CD4-positive, alpha-beta T cell (primary cell): Measurements from ENCODE around the gene NHSL2. TPM values are rescaled to one million over a fixed set of nuclear protein-coding genes. Genes with fewer than 3 reads are reported as not detected.

Source experiments
- ATAC-seq: fragments of 200-7000 bp; cut with Tn5 transposase; one replicate; pipeline ENCODE4 v1.10.0; 2022; ENCODE audit warnings: mild to moderate bottlenecking; ENCODE audit not compliant: poor library complexity
- CTCF ChIA-PET: fragments of 350-600 bp; sonication (Branson Sonifier 250); formaldehyde crosslinking; loops from one replicate; lab custom pipeline; 2021; ENCODE audit warnings: antibody characterized with exemption, inconsistent platforms; lab: Charles Lee
- POLR2A ChIA-PET: fragments of 350-600 bp; sonication (Branson Sonifier 250); formaldehyde crosslinking; loops from one replicate; lab custom pipeline; 2021; ENCODE audit warnings: antibody characterized with exemption, inconsistent platforms; lab: Charles Lee
- DNase-seq, 14 experiments: peaks; one replicate each; pipeline ENCODE4 v3.0.0-alpha.2; 2013 to 2020; ENCODE audit warnings: mixed read lengths in 2 of 14
- H3K27ac ChIP-seq, 2 donors: one replicate each; pipeline versions ENCODE4 v1.5.1 to v1.7.0; 2013; ENCODE audit warnings: low read length in 2 of 2, low read depth in 1 of 2, mild to moderate bottlenecking in 1 of 2
- H3K27me3 ChIP-seq, 2 experiments: 1 replicate in 1 of 2; 2 replicates in 1 of 2; pipeline versions ENCODE4 v1.6.1 to v1.7.0; 2013; ENCODE audit warnings: low read length in 2 of 2, control low read depth in 1 of 2, mild to moderate bottlenecking in 1 of 2, moderate library complexity in 1 of 2; ENCODE audit not compliant: insufficient read depth in 2 of 2, control insufficient read depth in 1 of 2
- H3K36me3 ChIP-seq: one replicate; pipeline ENCODE4 v1.6.1; 2013; ENCODE audit warnings: low read length, control low read depth; ENCODE audit not compliant: insufficient read depth
- H3K4me1 ChIP-seq: one replicate; pipeline ENCODE4 v1.6.1; 2013; ENCODE audit warnings: low read length, control low read depth; ENCODE audit not compliant: insufficient read depth
- H3K4me3 ChIP-seq: one replicate; pipeline ENCODE4 v1.5.1; 2013; ENCODE audit warnings: mild to moderate bottlenecking, low read length, moderate library complexity
- H3K9me3 ChIP-seq, 2 experiments: 1 replicate in 1 of 2; 2 replicates in 1 of 2; pipeline versions ENCODE4 v1.6.1 to v1.7.0; 2013; ENCODE audit warnings: low read length in 2 of 2, mild to moderate bottlenecking in 2 of 2, control low read depth in 1 of 2, moderate library complexity in 1 of 2; ENCODE audit not compliant: control insufficient read depth in 1 of 2, insufficient read depth in 1 of 2
- H3K27ac Mint-ChIP-seq: one replicate; pipeline ENCODE4 v1.8.0; 2020; ENCODE audit warnings: mixed read lengths
- H3K27me3 Mint-ChIP-seq: one replicate; pipeline ENCODE4 v1.8.0; 2021; ENCODE audit warnings: mixed read lengths
- H3K36me3 Mint-ChIP-seq: one replicate; pipeline ENCODE4 v1.8.0; 2021; ENCODE audit warnings: low read depth, mixed read lengths
- H3K4me1 Mint-ChIP-seq: one replicate; pipeline ENCODE4 v1.8.0; 2021; ENCODE audit warnings: low read depth, mixed read lengths
- H3K4me3 Mint-ChIP-seq: one replicate; pipeline ENCODE4 v1.8.0; 2020; ENCODE audit warnings: mild to moderate bottlenecking, mixed read lengths
- H3K9me3 Mint-ChIP-seq: one replicate; pipeline ENCODE4 v1.8.0; 2020; ENCODE audit warnings: mixed read lengths
- CTCF ChIP-seq: fragments of 200-600 bp; IDR thresholded peaks from one replicate; pipeline ENCODE4 v1.8.0; 2022; ENCODE audit warnings: antibody characterized with exemption, mild to moderate bottlenecking
- intact Hi-C, 2 experiments: fragments of 100-400 bp; cut with DNase I in 1 of 2; cut with micrococcal nuclease in 1 of 2; formaldehyde crosslinking; loops; one replicate each; pipeline versions ENCODE4 v1.15.1 to v1.9.0; 2023 to 2025; cut with DNase I, micrococcal nuclease
- total RNA-seq, 174 experiments: library from RNA in 2 of 174; stranded (reverse) in 2 of 174; gene quantifications; one replicate each; pipeline ENCODE4 v1.2.3 and lab custom pipeline; 2021 to 2026

Gene NHSL2
- total RNA-seq, 2 experiments from 2014 or later, result 1.3 to 1.5 TPM

GRCh38 chrX:72131317-72132294 lies 221.0 kb downstream of the NHSL2 start, which contains the start of gene RTL5:
TSS of gene RTL5 (minus strand) at chrX:72131915.
- H3K4me3 ChIP-seq, result peak within 1 kb of the TSS; percentile 42
- Mint-ChIP-seq H3K4me3 (peak within 1 kb of the TSS; percentile 73), H3K4me1 (peaks cover 11% of the 10 kb centered on the region), H3K36me3 (no peaks in the 10 kb centered on the region), H3K9me3 (no peaks in the 10 kb centered on the region), H3K27me3 (peaks cover 30% of the 10 kb centered on the region), H3K27ac (no peak within 1 kb of the TSS)
- no peak within 1 kb of the TSS for H3K27ac ChIP-seq
- intact Hi-C loops, result no loop called here
- H3K4me1 ChIP-seq, result peaks cover 21% of the 10 kb centered on the region
- DNase-seq (peak; percentile 13 to 84 (median 42)), ATAC-seq (peak; percentile 72)
- H3K27me3 ChIP-seq, result peaks cover 0 to 10% of the 10 kb centered on the region in 2 experiments
- no peak for TF ChIP-seq CTCF
- no peaks in the 10 kb centered on the region for H3K9me3 ChIP-seq
- H3K36me3 ChIP-seq, result peaks cover 5% of the 10 kb centered on the region
- CTCF ChIA-PET, result interaction anchor here (1.3 kb wide), 1 partner anchor 114 kb away, joined by 3 read pairs; no protein-coding TSS in a partner anchor
- POLR2A ChIA-PET, result interaction anchor here (0.7 to 1.3 kb wide), 5 partner anchors 10 to 122 kb away, joined by 3 read pairs; no protein-coding TSS in a partner anchor

GRCh38 chrX:72132456-72132855 lies 221.8 kb downstream of the NHSL2 start:
- DNase-seq (no peak), ATAC-seq (no peak)
- Histone ChIP-seq H3K9me3 (no peaks in the 10 kb centered on the region), H3K4me3 (peak overlapping the region; percentile 42), H3K27ac (no peak overlapping the region), H3K4me1 (peaks cover 17% of the 10 kb centered on the region), H3K27me3 (peaks cover 0 to 10% of the 10 kb centered on the region in 2 experiments), H3K36me3 (peaks cover 5% of the 10 kb centered on the region)
- TF ChIP-seq CTCF, result no peak
- no peaks in the 10 kb centered on the region for H3K9me3 Mint-ChIP-seq
- no peaks in the 10 kb centered on the region for H3K36me3 Mint-ChIP-seq
- peaks cover 28% of the 10 kb centered on the region for H3K27me3 Mint-ChIP-seq
- H3K4me1 Mint-ChIP-seq, result peaks cover 8% of the 10 kb centered on the region
- peak overlapping the region; percentile 73 for H3K4me3 Mint-ChIP-seq
- intact Hi-C loops, result no loop called here
- H3K27ac Mint-ChIP-seq, result no peak overlapping the region
- ChIA-PET POLR2A (interaction anchor here (0.7 to 1.3 kb wide), 3 partner anchors 11 to 114 kb away, joined by 3 read pairs; no protein-coding TSS in a partner anchor), CTCF (interaction anchor here (1.3 kb wide), 1 partner anchor 114 kb away, joined by 3 read pairs; no protein-coding TSS in a partner anchor)

GRCh38 chrX:72133851-72134546 lies 223.4 kb downstream of the NHSL2 start:
- Histone ChIP-seq H3K27ac (no peak overlapping the region), H3K4me1 (peaks cover 17% of the 10 kb centered on the region), H3K36me3 (peaks cover 5% of the 10 kb centered on the region), H3K4me3 (no peak overlapping the region), H3K27me3 (peaks cover 2 to 10% of the 10 kb centered on the region in 2 experiments), H3K9me3 (no peaks in the 10 kb centered on the region)
- POLR2A ChIA-PET, result no interaction called here
- H3K4me1 Mint-ChIP-seq, result peaks cover 8% of the 10 kb centered on the region
- ATAC-seq, result no peak
- peaks cover 26% of the 10 kb centered on the region for H3K27me3 Mint-ChIP-seq
- no peak overlapping the region for H3K27ac Mint-ChIP-seq
- TF ChIP-seq CTCF, result no peak
- intact Hi-C loops, result no loop called here
- CTCF ChIA-PET, result no interaction called here
- no peaks in the 10 kb centered on the region for H3K36me3 Mint-ChIP-seq
- no peaks in the 10 kb centered on the region for H3K9me3 Mint-ChIP-seq
- DNase-seq, result no peak
- H3K4me3 Mint-ChIP-seq, result no peak overlapping the region
